NCI-H2029 (cell line): Measurements from ENCODE around the gene SAFB2.

Source experiments
- DNase-seq: peaks from one replicate; lab custom pipeline; 2025; lab: John Stamatoyannopoulos, UW

The SAFB2 gene

GRCh38 chr19:5542665-5543064, 79.9 kb downstream of the SAFB2 start:
- no peak for DNase-seq

- no peak for DNase-seq
Observed at GRCh38 chr19:5541456-5541855, 81.1 kb downstream of the SAFB2 start.

GRCh38 chr19:5540208-5540607, 82.4 kb downstream of the SAFB2 start:
- DNase-seq = no peak

- DNase-seq = no peak
Observed at GRCh38 chr19:5537870-5538269, 84.7 kb downstream of the SAFB2 start.
